Tibial nerve (tissue), 4 donors: ENCODE results near the gene MATCAP1.

Experiments
- EP300 ChIP-seq, 2 donors: sonication (generic); formaldehyde crosslinking; IDR thresholded peaks; one replicate each; pipeline ENCODE4 v1.6.1; 2017; ENCODE audit warnings: antibody characterized with exemption in 2 of 2, mild to moderate bottlenecking in 1 of 2
- POLR2A ChIP-seq, 2 donors: fragments of 450-650 bp; IDR thresholded peaks; one replicate each; pipeline ENCODE4 v1.6.1; 2017; ENCODE audit warnings: antibody characterized with exemption in 2 of 2, mild to moderate bottlenecking in 2 of 2, moderate library complexity in 2 of 2
- TF ChIP-seq, protein P1 (sequence below), 5 experiments: fragments of 200-600 bp in 3 of 5; fragments of 450-650 bp in 2 of 5; sonication (generic) in 3 of 5; IDR thresholded peaks; one replicate each; pipeline ENCODE4 v1.5.1; 2016 to 2019; ENCODE audit warnings: antibody characterized with exemption in 5 of 5, mild to moderate bottlenecking in 3 of 5, moderate library complexity in 2 of 5

DNA sequence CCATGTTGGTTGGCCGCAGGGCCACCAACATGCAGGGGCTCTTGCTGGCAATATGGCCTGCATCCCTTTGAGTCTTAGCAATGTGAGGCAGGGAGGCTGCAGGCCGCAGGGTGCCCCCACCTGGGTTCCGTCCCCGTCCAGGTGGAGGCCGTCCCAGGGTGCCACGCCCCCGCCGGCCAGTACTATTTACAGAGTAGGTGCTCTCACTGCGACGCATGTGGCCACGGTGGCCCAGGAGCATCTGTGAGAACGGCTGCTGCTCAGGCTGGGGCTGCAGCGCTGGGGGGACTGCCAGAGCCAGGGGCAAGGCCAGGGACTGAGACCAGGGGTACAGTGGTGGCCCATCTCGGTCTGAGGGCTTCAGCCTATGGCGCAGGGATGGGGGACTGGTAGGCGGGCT is 3.6 kb downstream of the MATCAP1 start:
- TF ChIP-seq, protein P1, sequence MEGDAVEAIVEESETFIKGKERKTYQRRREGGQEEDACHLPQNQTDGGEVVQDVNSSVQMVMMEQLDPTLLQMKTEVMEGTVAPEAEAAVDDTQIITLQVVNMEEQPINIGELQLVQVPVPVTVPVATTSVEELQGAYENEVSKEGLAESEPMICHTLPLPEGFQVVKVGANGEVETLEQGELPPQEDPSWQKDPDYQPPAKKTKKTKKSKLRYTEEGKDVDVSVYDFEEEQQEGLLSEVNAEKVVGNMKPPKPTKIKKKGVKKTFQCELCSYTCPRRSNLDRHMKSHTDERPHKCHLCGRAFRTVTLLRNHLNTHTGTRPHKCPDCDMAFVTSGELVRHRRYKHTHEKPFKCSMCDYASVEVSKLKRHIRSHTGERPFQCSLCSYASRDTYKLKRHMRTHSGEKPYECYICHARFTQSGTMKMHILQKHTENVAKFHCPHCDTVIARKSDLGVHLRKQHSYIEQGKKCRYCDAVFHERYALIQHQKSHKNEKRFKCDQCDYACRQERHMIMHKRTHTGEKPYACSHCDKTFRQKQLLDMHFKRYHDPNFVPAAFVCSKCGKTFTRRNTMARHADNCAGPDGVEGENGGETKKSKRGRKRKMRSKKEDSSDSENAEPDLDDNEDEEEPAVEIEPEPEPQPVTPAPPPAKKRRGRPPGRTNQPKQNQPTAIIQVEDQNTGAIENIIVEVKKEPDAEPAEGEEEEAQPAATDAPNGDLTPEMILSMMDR (IDR thresholded peaks at IDR 0.05), result no peak
- TF ChIP-seq POLR2A (IDR thresholded peaks at IDR 0.05) (no peak), EP300 (IDR thresholded peaks at IDR 0.05) (no peak)
